DND-41 (cell line): Measurements from ENCODE around the gene RASGRF1.

Experiments used
- ATAC-seq: fragments of 200-7000 bp; cut with Tn5 transposase; 3 replicates; pipeline ENCODE4 v1.9.1; 2021; ENCODE audit warnings: low read depth; ENCODE audit not compliant: insufficient read depth
- DNase-seq: peaks from one replicate; pipeline ENCODE4 v3.0.0-alpha.2; 2020
- H2AFZ ChIP-seq: 2 replicates; pipeline ENCODE4 v1.6.0; 2012; ENCODE audit warnings: low read depth, low read length
- H3K27ac ChIP-seq: 2 replicates; pipeline ENCODE4 v1.5.1; 2012; ENCODE audit warnings: low read length, inconsistent platforms
- H3K27me3 ChIP-seq: fragments of 200-600 bp; sonication (generic); 2 replicates; pipeline ENCODE4 v1.6.0; 2012; ENCODE audit warnings: low read length, mild to moderate bottlenecking, inconsistent platforms; ENCODE audit not compliant: insufficient read depth, poor library complexity
- H3K36me3 ChIP-seq: 2 replicates; pipeline ENCODE4 v1.5.1; 2012; ENCODE audit warnings: low read length, inconsistent platforms; ENCODE audit not compliant: insufficient read depth
- H3K4me1 ChIP-seq: 2 replicates; pipeline ENCODE4 v1.5.1; 2012; ENCODE audit warnings: mild to moderate bottlenecking, low read length; ENCODE audit not compliant: insufficient read depth
- H3K4me2 ChIP-seq: 2 replicates; pipeline ENCODE4 v1.6.0; 2012; ENCODE audit warnings: mild to moderate bottlenecking, moderate library complexity, low read length, inconsistent platforms; ENCODE audit not compliant: insufficient read depth
- H3K4me3 ChIP-seq, 2 experiments: fragments of 200-600 bp in 1 of 2; shearing (Covaris generic) in 1 of 2; 2 replicates each; pipeline ENCODE4 v1.5.1; 2012 to 2016; ENCODE audit warnings: inconsistent platforms in 2 of 2, low read length in 2 of 2, mild to moderate bottlenecking in 2 of 2, low read depth in 1 of 2, moderate library complexity in 1 of 2
- H3K79me2 ChIP-seq: 2 replicates; pipeline ENCODE4 v1.6.0; 2012; ENCODE audit warnings: low read length, inconsistent platforms; ENCODE audit not compliant: insufficient read depth
- H3K9ac ChIP-seq: 2 replicates; pipeline ENCODE4 v1.6.0; 2012; ENCODE audit warnings: low read depth, mild to moderate bottlenecking, inconsistent platforms, low read length, moderate library complexity
- H3K9me3 ChIP-seq: 2 replicates; pipeline ENCODE4 v1.5.1; 2012; ENCODE audit warnings: low read length, moderate library complexity, mild to moderate bottlenecking, inconsistent platforms; ENCODE audit not compliant: insufficient read depth, severe bottlenecking
- H4K20me1 ChIP-seq: 2 replicates; pipeline ENCODE4 v1.6.0; 2012; ENCODE audit warnings: low read length; ENCODE audit not compliant: insufficient read depth
- EZH2 ChIP-seq: IDR thresholded peaks from 3 replicates; pipeline ENCODE4 v1.6.1; 2012; ENCODE audit warnings: borderline replicate concordance, low read depth, mild to moderate bottlenecking, moderate library complexity, low read length, inconsistent platforms; ENCODE audit not compliant: severe bottlenecking
- TF ChIP-seq, protein P1 (sequence below): IDR thresholded peaks from 2 replicates; pipeline ENCODE4 v1.5.1; 2012; ENCODE audit warnings: borderline replicate concordance, low read length, moderate library complexity, mild to moderate bottlenecking; ENCODE audit not compliant: poor library complexity, severe bottlenecking; ENCODE audit errors: extremely low read depth

The RASGRF1 gene

DNA sequence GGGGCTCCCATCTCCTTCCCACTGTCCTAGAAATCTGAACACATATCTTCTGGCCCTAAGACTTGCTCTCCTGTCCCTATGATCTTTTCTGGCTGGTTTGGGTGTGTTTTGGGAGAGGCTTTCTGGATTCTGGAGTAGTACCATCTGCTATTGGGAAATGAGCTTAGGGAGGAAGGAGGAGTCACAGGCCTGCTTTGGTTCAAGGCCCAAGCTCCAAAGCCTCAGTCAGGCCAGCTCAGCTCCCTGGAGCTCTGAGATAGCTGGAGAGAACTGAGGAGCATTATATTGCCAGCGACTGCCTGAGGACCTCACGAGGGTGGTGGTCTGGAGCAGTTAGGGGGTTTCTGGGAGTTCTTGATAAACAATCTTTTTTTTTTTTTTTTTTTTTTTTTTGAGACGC, 18.7 kb downstream of the RASGRF1 start:
- no peak for TF ChIP-seq EZH2
- TF ChIP-seq, protein P1, sequence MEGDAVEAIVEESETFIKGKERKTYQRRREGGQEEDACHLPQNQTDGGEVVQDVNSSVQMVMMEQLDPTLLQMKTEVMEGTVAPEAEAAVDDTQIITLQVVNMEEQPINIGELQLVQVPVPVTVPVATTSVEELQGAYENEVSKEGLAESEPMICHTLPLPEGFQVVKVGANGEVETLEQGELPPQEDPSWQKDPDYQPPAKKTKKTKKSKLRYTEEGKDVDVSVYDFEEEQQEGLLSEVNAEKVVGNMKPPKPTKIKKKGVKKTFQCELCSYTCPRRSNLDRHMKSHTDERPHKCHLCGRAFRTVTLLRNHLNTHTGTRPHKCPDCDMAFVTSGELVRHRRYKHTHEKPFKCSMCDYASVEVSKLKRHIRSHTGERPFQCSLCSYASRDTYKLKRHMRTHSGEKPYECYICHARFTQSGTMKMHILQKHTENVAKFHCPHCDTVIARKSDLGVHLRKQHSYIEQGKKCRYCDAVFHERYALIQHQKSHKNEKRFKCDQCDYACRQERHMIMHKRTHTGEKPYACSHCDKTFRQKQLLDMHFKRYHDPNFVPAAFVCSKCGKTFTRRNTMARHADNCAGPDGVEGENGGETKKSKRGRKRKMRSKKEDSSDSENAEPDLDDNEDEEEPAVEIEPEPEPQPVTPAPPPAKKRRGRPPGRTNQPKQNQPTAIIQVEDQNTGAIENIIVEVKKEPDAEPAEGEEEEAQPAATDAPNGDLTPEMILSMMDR: no peak
- no peaks in the 10 kb centered on the region for H3K27me3 ChIP-seq
- no peak for DNase-seq
- no peaks in the 10 kb centered on the region for H3K36me3 ChIP-seq
- no peak overlapping the region for H2AFZ ChIP-seq
- no peak overlapping the region for H3K9ac ChIP-seq
- H3K4me1 ChIP-seq: no peaks in the 10 kb centered on the region
- H3K27ac ChIP-seq: no peak overlapping the region
- no peak overlapping the region for H3K4me2 ChIP-seq
- no peak overlapping the region for H3K4me3 ChIP-seq
- H4K20me1 ChIP-seq: no peaks in the 10 kb centered on the region
- no peak for ATAC-seq
- no peaks in the 10 kb centered on the region for H3K9me3 ChIP-seq
- H3K79me2 ChIP-seq: no peaks in the 10 kb centered on the region

DNA sequence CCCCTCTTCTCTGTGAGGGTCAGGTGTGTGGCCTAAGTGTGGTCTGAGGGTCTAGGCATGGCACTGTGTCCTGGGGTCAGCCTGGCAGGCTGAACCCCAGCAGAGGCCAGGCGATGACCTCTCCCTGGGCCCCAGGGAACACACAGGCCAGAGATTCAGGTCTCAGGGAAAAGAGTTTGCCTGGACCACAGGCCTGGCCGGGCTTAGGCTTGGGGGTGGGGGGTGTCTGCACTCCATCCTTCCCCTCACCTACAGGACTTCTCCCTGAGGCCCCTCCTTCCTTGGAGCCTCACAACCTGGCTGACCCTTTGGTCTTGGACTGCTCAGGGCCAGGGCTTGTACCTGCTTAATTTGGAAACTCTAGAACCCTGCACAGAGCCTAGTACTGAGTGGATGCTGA, 21.8 kb downstream of the RASGRF1 start:
- H4K20me1 ChIP-seq: no peaks in the 10 kb centered on the region
- no peaks in the 10 kb centered on the region for H3K79me2 ChIP-seq
- H3K27ac ChIP-seq: no peak overlapping the region
- ATAC-seq (no peak), DNase-seq (no peak)
- H3K9me3 ChIP-seq: no peaks in the 10 kb centered on the region
- H3K36me3 ChIP-seq: no peaks in the 10 kb centered on the region
- no peak overlapping the region for H3K9ac ChIP-seq
- no peak overlapping the region for H2AFZ ChIP-seq
- no peaks in the 10 kb centered on the region for H3K4me1 ChIP-seq
- TF ChIP-seq, protein P1: no peak
- TF ChIP-seq EZH2: no peak
- no peak overlapping the region for H3K4me2 ChIP-seq
- H3K27me3 ChIP-seq: no peaks in the 10 kb centered on the region
- H3K4me3 ChIP-seq: no peak overlapping the region

DNA sequence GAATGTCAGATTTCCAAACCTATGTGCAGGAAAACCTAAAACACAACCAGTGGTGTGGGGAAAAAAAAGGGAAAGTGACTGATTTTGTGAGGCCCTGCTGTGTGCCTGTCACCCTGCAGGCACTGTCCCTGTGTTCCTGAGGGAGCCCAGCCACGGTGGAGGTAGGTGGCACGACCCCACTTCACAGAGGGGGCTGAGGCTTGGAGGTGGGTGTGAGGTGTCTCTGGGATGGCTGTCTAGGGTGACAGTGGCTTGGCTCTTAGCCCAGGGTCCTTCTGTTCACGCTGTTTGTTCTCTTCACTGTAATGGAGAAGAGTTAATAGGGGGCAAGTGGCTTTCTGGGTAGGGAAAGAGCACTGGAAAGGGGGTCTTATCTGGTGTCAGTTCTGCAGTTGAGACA, 22.6 kb downstream of the RASGRF1 start:
- TF ChIP-seq, protein P1: no peak
- no peak for TF ChIP-seq EZH2
- H3K27me3 ChIP-seq: no peaks in the 10 kb centered on the region
- no peaks in the 10 kb centered on the region for H3K36me3 ChIP-seq
- H3K4me1 ChIP-seq: no peaks in the 10 kb centered on the region
- H3K4me2 ChIP-seq: no peak overlapping the region
- H4K20me1 ChIP-seq: no peaks in the 10 kb centered on the region
- no peak overlapping the region for H2AFZ ChIP-seq
- DNase-seq (no peak), ATAC-seq (no peak)
- H3K4me3 ChIP-seq: no peak overlapping the region
- no peak overlapping the region for H3K9ac ChIP-seq
- no peak overlapping the region for H3K27ac ChIP-seq
- no peaks in the 10 kb centered on the region for H3K9me3 ChIP-seq
- H3K79me2 ChIP-seq: no peaks in the 10 kb centered on the region
